HepG2 (cell line): ENCODE results near the gene ATP8B1. TPM values are rescaled to one million over a fixed set of nuclear protein-coding genes. Genes with fewer than 3 reads are reported as not detected.

Source experiments
- ATAC-seq: fragments of 200-7000 bp; cut with Tn5 transposase; 3 replicates; pipeline ENCODE4 v1.9.1; 2020; ENCODE audit warnings: mild to moderate bottlenecking, moderate library complexity
- BruUV-seq: library from RNA; stranded (reverse); fragments of 400-500 nt; replicated peaks from 2 replicates; lab custom pipeline; 2021; lab: Mats Ljungman, UMichigan
- CTCF ChIA-PET: fragments of 300-600 bp; formaldehyde crosslinking; extraction: SDS; loops from one replicate; lab custom pipeline; 2021; ENCODE audit warnings: low total read pairs, inconsistent platforms, low intra/inter-chr PET ratio; lab: Yijun Ruan, JAX
- POLR2A ChIA-PET: fragments of 350-600 bp; sonication (Branson Sonifier 250); formaldehyde crosslinking; loops from one replicate; lab custom pipeline; 2020; ENCODE audit warnings: antibody characterized with exemption, inconsistent platforms; lab: Yijun Ruan, JAX
- DNase-seq: peaks from one replicate; pipeline ENCODE4 v3.0.0-alpha.2; 2015; ENCODE audit warnings: low spot score
- FAIRE-seq: peaks from 3 replicates; lab custom pipeline; 2011; peaks lifted over from hg19 to GRCh38; lab: Jason Lieb, UNC
- H2AFZ ChIP-seq: one replicate; pipeline ENCODE4 v1.6.1; 2011; ENCODE audit warnings: low read length, inconsistent platforms
- H3K27ac ChIP-seq: fragments of 300-600 bp; 3 replicates; pipeline ENCODE4 v1.8.0; 2011; ENCODE audit warnings: mixed run types, mild to moderate bottlenecking, mixed read lengths, low read length, inconsistent platforms; ENCODE audit not compliant: insufficient read depth; ENCODE audit errors: extremely low read length
- H3K27me3 ChIP-seq, 2 experiments: fragments of 200-600 bp in 1 of 2; 2 replicates in 1 of 2; 3 replicates in 1 of 2; pipeline versions ENCODE4 v1.6.0 to v1.8.0; 2011; ENCODE audit warnings: low read length in 2 of 2, mild to moderate bottlenecking in 2 of 2, moderate library complexity in 2 of 2, inconsistent platforms in 1 of 2; ENCODE audit not compliant: insufficient read depth in 2 of 2, control insufficient read depth in 1 of 2
- H3K36me3 ChIP-seq, 2 experiments: fragments of 200-600 bp in 1 of 2; replicated peaks in 1 of 2; 2 replicates in 1 of 2; 3 replicates in 1 of 2; pipeline versions ENCODE4 v1.5.1 to v1.8.0; 2011; ENCODE audit warnings: low read length in 2 of 2, inconsistent platforms in 1 of 2; ENCODE audit not compliant: insufficient read depth in 2 of 2, control insufficient read depth in 1 of 2
- H3K4me1 ChIP-seq: 2 replicates; pipeline ENCODE4 v1.5.1; 2012; ENCODE audit warnings: low read length, inconsistent platforms; ENCODE audit not compliant: insufficient read depth
- H3K4me2 ChIP-seq: 2 replicates; pipeline ENCODE4 v1.6.0; 2011; ENCODE audit warnings: low read depth, low read length, inconsistent platforms
- H3K4me3 ChIP-seq, 3 experiments: fragments of 200-600 bp in 1 of 3; sonication (generic), shearing (Covaris generic) in 1 of 3; replicated peaks in 1 of 3; 2 replicates each; pipeline ENCODE4 v1.5.1; 2011 to 2016; ENCODE audit warnings: low read length in 3 of 3, inconsistent platforms in 2 of 3, low read depth in 2 of 3, mild to moderate bottlenecking in 2 of 3, control low read depth in 1 of 3, mixed read lengths in 1 of 3; ENCODE audit not compliant: insufficient read depth in 1 of 3
- H3K79me2 ChIP-seq: one replicate; pipeline ENCODE4 v1.6.1; 2011; ENCODE audit warnings: low read length, inconsistent platforms; ENCODE audit not compliant: insufficient read depth
- H3K9ac ChIP-seq: 2 replicates; pipeline ENCODE4 v1.6.0; 2011; ENCODE audit warnings: mild to moderate bottlenecking, low read depth, low read length, inconsistent platforms; ENCODE audit not compliant: insufficient read depth
- H3K9me3 ChIP-seq: 2 replicates; pipeline ENCODE4 v1.5.1; 2012; ENCODE audit warnings: mild to moderate bottlenecking, low read length
- H4K20me1 ChIP-seq: 2 replicates; pipeline ENCODE4 v1.6.0; 2011; ENCODE audit warnings: inconsistent platforms, mild to moderate bottlenecking, low read length, moderate library complexity; ENCODE audit not compliant: insufficient read depth
- ARNTL ChIP-seq: sonication (generic); formaldehyde crosslinking; IDR thresholded peaks from 2 replicates; pipeline ENCODE4 v1.4.0; 2020; ENCODE audit warnings: mild to moderate bottlenecking, missing genetic modification reagents
- CCDC6 ChIP-seq: sonication (generic); formaldehyde crosslinking; IDR thresholded peaks from 2 replicates; pipeline ENCODE4 v1.8.1; 2022; ENCODE audit warnings: mild to moderate bottlenecking, missing genetic modification reagents, moderate library complexity
- CREB3 ChIP-seq: sonication (generic); formaldehyde crosslinking; IDR thresholded peaks from 2 replicates; pipeline ENCODE4 v1.5.0; 2020; ENCODE audit warnings: missing genetic modification reagents
- FOSL2 ChIP-seq: sonication (generic); formaldehyde crosslinking; IDR thresholded peaks from 2 replicates; pipeline ENCODE4 v1.4.0; 2020; ENCODE audit warnings: missing genetic modification reagents
- GATA4 ChIP-seq: sonication (generic); IDR thresholded peaks from 2 replicates; pipeline ENCODE4 v1.6.1; 2016; ENCODE audit warnings: antibody characterized with exemption, low read depth, borderline replicate concordance
- HMG20B ChIP-seq: conservative IDR thresholded peaks from 2 replicates; pipeline ENCODE4 v1.6.1; 2016; ENCODE audit warnings: missing genetic modification reagents, missing compliant biosample characterization
- PAX8 ChIP-seq: sonication (generic); formaldehyde crosslinking; IDR thresholded peaks from 2 replicates; pipeline ENCODE4 v1.8.0; 2022; ENCODE audit warnings: mild to moderate bottlenecking, missing genetic modification reagents, borderline replicate concordance
- POLR2AphosphoS5 ChIP-seq: IDR thresholded peaks from 2 replicates; pipeline ENCODE4 v1.6.1; 2012; ENCODE audit warnings: low read depth, low read length
- REXO4 ChIP-seq: sonication (generic); formaldehyde crosslinking; IDR thresholded peaks from 2 replicates; pipeline ENCODE4 v1.8.0; 2022; ENCODE audit warnings: missing genetic modification reagents, mild to moderate bottlenecking, borderline replicate concordance
- SIN3A ChIP-seq: IDR thresholded peaks from 2 replicates; pipeline ENCODE4 v1.6.1; 2011; ENCODE audit warnings: low read depth, mild to moderate bottlenecking, control low read depth, low read length, borderline replicate concordance
- TBX3 ChIP-seq: fragments of 450-650 bp; IDR thresholded peaks from 2 replicates; pipeline ENCODE4 v1.6.1; 2017; ENCODE audit warnings: antibody characterized with exemption, mild to moderate bottlenecking, inconsistent platforms, borderline replicate concordance
- THYN1 ChIP-seq: sonication (generic); formaldehyde crosslinking; IDR thresholded peaks from 2 replicates; pipeline ENCODE4 v1.8.1; 2023; ENCODE audit warnings: low read depth, mild to moderate bottlenecking, moderate library complexity, missing genetic modification reagents, borderline replicate concordance
- UBTF ChIP-seq: sonication (generic); formaldehyde crosslinking; IDR thresholded peaks from 2 replicates; pipeline ENCODE4 v1.4.0; 2020; ENCODE audit warnings: mild to moderate bottlenecking, missing genetic modification reagents
- XRCC5 ChIP-seq: fragments of 200-400 bp; formaldehyde crosslinking; optimal IDR thresholded peaks from 2 replicates; pipeline ENCODE3; 2017; ENCODE audit warnings: mild to moderate bottlenecking, low read length
- ZKSCAN5 ChIP-seq: sonication (generic); formaldehyde crosslinking; IDR thresholded peaks from 2 replicates; pipeline ENCODE4 v1.5.1; 2020; ENCODE audit warnings: mild to moderate bottlenecking, missing genetic modification reagents
- ZNF12 ChIP-seq: sonication (generic); formaldehyde crosslinking; IDR thresholded peaks from 2 replicates; pipeline ENCODE4 v1.5.0; 2020; ENCODE audit warnings: missing genetic modification reagents
- ZNF143 ChIP-seq: sonication (generic); formaldehyde crosslinking; IDR thresholded peaks from 2 replicates; pipeline ENCODE4 v1.4.0; 2020; ENCODE audit warnings: missing genetic modification reagents
- ZNF484 ChIP-seq: sonication (generic); formaldehyde crosslinking; IDR thresholded peaks from 2 replicates; pipeline ENCODE4 v1.5.1; 2020; ENCODE audit warnings: mild to moderate bottlenecking, low read depth, missing genetic modification reagents, borderline replicate concordance
- ZNF550 ChIP-seq: sonication (generic); formaldehyde crosslinking; IDR thresholded peaks from 2 replicates; pipeline ENCODE4 v1.4.0; 2020; ENCODE audit warnings: mild to moderate bottlenecking, missing genetic modification reagents, borderline replicate concordance
- ZNF775 ChIP-seq: sonication (generic); formaldehyde crosslinking; IDR thresholded peaks from 2 replicates; pipeline ENCODE4 v1.4.0; 2020; ENCODE audit warnings: missing genetic modification reagents, mild to moderate bottlenecking, moderate library complexity, borderline replicate concordance
- ZSCAN20 ChIP-seq: sonication (generic); formaldehyde crosslinking; IDR thresholded peaks from 2 replicates; pipeline ENCODE4 v1.4.0; 2020; ENCODE audit warnings: missing genetic modification reagents, mild to moderate bottlenecking, borderline replicate concordance
- ZSCAN5A ChIP-seq: sonication (generic); formaldehyde crosslinking; IDR thresholded peaks from 2 replicates; pipeline ENCODE4 v1.8.0; 2022; ENCODE audit warnings: mild to moderate bottlenecking, missing genetic modification reagents, borderline replicate concordance
- WGBS: methylation state at CpG from one replicate; pipeline ENCODE4 v1.1.6; 2017; ENCODE audit warnings: low lambda C conversion rate; 5-methylcytosine and 5-hydroxymethylcytosine counted together
- in situ Hi-C: cut with HindIII; loops from 2 replicates; pipeline ENCODE4 v1.10.0; 2017; ENCODE audit warnings: low pct_unique_long_range_greater_than_20kb; ENCODE audit not compliant: extremely low pct_ligation_motif_present
- intact Hi-C: fragments of 100-400 bp; cut with micrococcal nuclease; formaldehyde crosslinking; loops from one replicate; pipeline ENCODE4 v1.10.0; 2022; ENCODE audit not compliant: unreplicated experiment
- polyA plus RNA-seq, 8 experiments: library from polyadenylated mRNA; depleted of rRNA in 3 of 8; stranded (reverse) in 7 of 8; unstranded in 1 of 8; fragments of >200 nt; fragmentation: Illumina TruSeq in 4 of 8; extraction: Trizol in 4 of 8; gene quantifications; 2 replicates each; pipeline versions ENCODE4 v1.2.1 to v1.2.3, GENCODE V29; 2011 to 2016; ENCODE audit warnings: low read depth in 4 of 8, missing spikeins in 1 of 8, mixed read lengths in 1 of 8; ENCODE audit not compliant: insufficient read depth in 1 of 8
- total RNA-seq, 5 experiments: library from RNA; depleted of rRNA; stranded (reverse); fragments of >200 nt; fragmentation: Illumina TruSeq; extraction: Trizol; gene quantifications; 2 replicates each; pipeline ENCODE4 v1.2.3, GENCODE V29; 2016; ENCODE audit warnings: low read depth in 1 of 5

Gene ATP8B1
- total and polyA plus RNA-seq, 2 of the 13 experiments (the other 11 are each of a cell fraction or from before 2014, with no cell fraction given), result 2.8 to 4.0 TPM

GRCh38 chr18:57772387-57772799 is 30.7 kb downstream of the ATP8B1 start:
- POLR2A ChIA-PET, result interaction anchor here (0.8 to 1.5 kb wide), 3 partner anchors 12 to 13 kb away, joined by 3 read pairs; no protein-coding TSS in a partner anchor
- ATAC-seq, result peak; percentile 94
- TF ChIP-seq ZNF775 (CRISPR knock-in tag) (no peak), ZNF143 (CRISPR knock-in tag) (0 out of 2 replicates have a peak, but pooled peaks have one; percentile 44), UBTF (CRISPR knock-in tag) (no peak), ZKSCAN5 (CRISPR knock-in tag) (no peak), HMG20B (CRISPR knock-in tag) (0 out of 2 replicates have a peak, but pooled peaks have one; percentile 38), THYN1 (no peak), ARNTL (CRISPR knock-in tag) (peak; percentile 36; the same call in 1 of the 2 replicates), TBX3 (no peak), CCDC6 (CRISPR knock-in tag) (peak; percentile 73; the same call in 1 of the 2 replicates), ZSCAN5A (CRISPR knock-in tag) (0 out of 2 replicates have a peak, but pooled peaks have one; percentile 49), FOSL2 (CRISPR knock-in tag) (peak; percentile 75), PAX8 (CRISPR knock-in tag) (no peak), ZNF550 (CRISPR knock-in tag) (no peak), SIN3A (no peak), CREB3 (no peak), REXO4 (CRISPR knock-in tag) (no peak), ZSCAN20 (CRISPR knock-in tag) (0 out of 2 replicates have a peak, but pooled peaks have one; percentile 49), POLR2AphosphoS5 (no peak), ZNF484 (CRISPR knock-in tag) (no peak), GATA4 (no peak), XRCC5 (no peak), ZNF12 (no peak)

More at GRCh38 chr18:57772387-57772799, 30.7 kb downstream of the ATP8B1 start:
- peak overlapping the region in 1 of 3 experiments; percentile 22; a peak in 2 of 6 replicates for H3K4me3 ChIP-seq
- CTCF ChIA-PET, result no interaction called here
- no peaks in the 10 kb centered on the region for H3K27me3 ChIP-seq
- peak overlapping the region; percentile 59 for H3K4me2 ChIP-seq
- no peaks in the 10 kb centered on the region for H3K79me2 ChIP-seq
- H3K4me1 ChIP-seq, result peaks cover 45% of the 10 kb centered on the region
- no peaks in the 10 kb centered on the region for H3K36me3 ChIP-seq
- BruUV-seq, result no TSS peak
- no peaks in the 10 kb centered on the region for H3K9me3 ChIP-seq
- FAIRE-seq (peak; percentile 83), DNase-seq (peak; percentile 72)
- H2AFZ ChIP-seq, result peak overlapping the region; percentile 52
- intact Hi-C loops (no loop called here), in situ Hi-C loops (no loop called here)
- no peaks in the 10 kb centered on the region for H4K20me1 ChIP-seq
- H3K27ac ChIP-seq, result peak overlapping the region; percentile 51
- 9% methylated on average over 7 of the region's 9 CpGs for WGBS
- peak overlapping the region; percentile 38 for H3K9ac ChIP-seq
